ENCODE results near the gene AGO3. TPM values are rescaled to one million over a fixed set of nuclear protein-coding genes. Genes with fewer than 3 reads are reported as not detected.

AGO3 gene
- total RNA-seq, 2 experiments from 2014 or later, result 31.3 to 34.5 TPM

- Histone ChIP-seq H3K36me3 (ENCODE audit: insufficient read depth, low read length) (no peaks in the 10 kb centered on the region), H3K4me1 (ENCODE audit: insufficient read depth, low read length) (peaks cover 15% of the 10 kb centered on the region), H3K27ac (ENCODE audit: low read depth in 1 of 2, low read length in 2 of 2) (no peak overlapping the region), H3K4me3 (ENCODE audit: low read length) (no peak overlapping the region), H3K27me3 (ENCODE audit: control insufficient read depth in 1 of 2, insufficient read depth in 2 of 2, low read length in 2 of 2) (no peaks in the 10 kb centered on the region), H3K9me3 (ENCODE audit: control insufficient read depth in 1 of 2, insufficient read depth in 1 of 2, low read length in 2 of 2) (no peaks in the 10 kb centered on the region)
- Mint-ChIP-seq H3K27me3 (no peaks in the 10 kb centered on the region), H3K9me3 (no peaks in the 10 kb centered on the region), H3K27ac (peak overlapping the region; percentile 21), H3K4me1 (ENCODE audit: low read depth) (peaks cover 36% of the 10 kb centered on the region), H3K4me3 (no peak overlapping the region), H3K36me3 (ENCODE audit: low read depth) (no peaks in the 10 kb centered on the region)
- intact Hi-C loops (cut with DNase I, micrococcal nuclease), result no loop called here
- no peak for ATAC-seq (ENCODE audit: poor library complexity)
- DNase-seq, result no peak
- ChIA-PET CTCF (no interaction called here), POLR2A (no interaction called here)
- no peak for TF ChIP-seq CTCF (IDR thresholded peaks at IDR 0.05)
Measured at GRCh38 chr1:36111151-36111550, 180.2 kb downstream of the AGO3 start.

GRCh38 chr1:36112823-36113222 lies 181.9 kb downstream of the AGO3 start:
- CTCF ChIA-PET, result no interaction called here
- peaks cover 15% of the 10 kb centered on the region for H3K4me1 ChIP-seq (ENCODE audit: insufficient read depth, low read length)
- H3K9me3 ChIP-seq (ENCODE audit: control insufficient read depth in 1 of 2, insufficient read depth in 1 of 2, low read length in 2 of 2), result no peaks in the 10 kb centered on the region
- intact Hi-C loops (cut with DNase I, micrococcal nuclease), result no loop called here
- H3K4me1 Mint-ChIP-seq (ENCODE audit: low read depth), result peaks cover 35% of the 10 kb centered on the region
- H3K27ac Mint-ChIP-seq, result no peak overlapping the region
- no peaks in the 10 kb centered on the region for H3K36me3 Mint-ChIP-seq (ENCODE audit: low read depth)
- ATAC-seq (ENCODE audit: poor library complexity) (no peak), DNase-seq (no peak)
- H3K27me3 ChIP-seq (ENCODE audit: control insufficient read depth in 1 of 2, insufficient read depth in 2 of 2, low read length in 2 of 2), result no peaks in the 10 kb centered on the region
- no peaks in the 10 kb centered on the region for H3K27me3 Mint-ChIP-seq
- H3K27ac ChIP-seq (ENCODE audit: low read depth in 1 of 2, low read length in 2 of 2), result no peak overlapping the region
- POLR2A ChIA-PET, result no interaction called here
- H3K4me3 ChIP-seq (ENCODE audit: low read length), result no peak overlapping the region
- H3K36me3 ChIP-seq (ENCODE audit: insufficient read depth, low read length), result no peaks in the 10 kb centered on the region
- H3K9me3 Mint-ChIP-seq, result no peaks in the 10 kb centered on the region
- no peak overlapping the region for H3K4me3 Mint-ChIP-seq
- no peak for TF ChIP-seq CTCF (IDR thresholded peaks at IDR 0.05)

GRCh38 chr1:36114371-36114770 lies 183.5 kb downstream of the AGO3 start:
- no peak for ATAC-seq (ENCODE audit: poor library complexity)
- intact Hi-C loops (cut with DNase I, micrococcal nuclease), result no loop called here
- ChIA-PET POLR2A (no interaction called here), CTCF (interaction anchor here (0.6 kb wide), 1 partner anchor 463 kb away, joined by 3 read pairs; no protein-coding TSS in a partner anchor)
- no peak overlapping the region for H3K27ac Mint-ChIP-seq
- Histone ChIP-seq H3K27ac (ENCODE audit: low read depth in 1 of 2, low read length in 2 of 2) (no peak overlapping the region), H3K36me3 (ENCODE audit: insufficient read depth, low read length) (no peaks in the 10 kb centered on the region), H3K9me3 (ENCODE audit: control insufficient read depth in 1 of 2, insufficient read depth in 1 of 2, low read length in 2 of 2) (no peaks in the 10 kb centered on the region), H3K4me1 (ENCODE audit: insufficient read depth, low read length) (peaks cover 4% of the 10 kb centered on the region), H3K4me3 (ENCODE audit: low read length) (no peak overlapping the region), H3K27me3 (ENCODE audit: control insufficient read depth in 1 of 2, insufficient read depth in 2 of 2, low read length in 2 of 2) (no peaks in the 10 kb centered on the region)
- DNase-seq, result no peak
- peaks cover 3% of the 10 kb centered on the region for H3K27me3 Mint-ChIP-seq
- peaks cover 19% of the 10 kb centered on the region for H3K4me1 Mint-ChIP-seq (ENCODE audit: low read depth)
- H3K9me3 Mint-ChIP-seq, result no peaks in the 10 kb centered on the region
- H3K36me3 Mint-ChIP-seq (ENCODE audit: low read depth), result no peaks in the 10 kb centered on the region
- TF ChIP-seq CTCF (IDR thresholded peaks at IDR 0.05), result no peak
- no peak overlapping the region for H3K4me3 Mint-ChIP-seq

All from CD4-positive, alpha-beta T cell (primary cell).